Coronary artery (tissue), 2 donors: ENCODE measurements around the gene KCNAB2.

Source experiments
- DNase-seq: peaks from one replicate; pipeline ENCODE4 v3.0.0-alpha.2; 2017; ENCODE audit warnings: low spot score
- H3K27ac ChIP-seq, 2 donors: fragments of 200-600 bp; sonication (generic); one replicate each; pipeline ENCODE4 v1.5.1; 2016 to 2019
- H3K4me3 ChIP-seq: fragments of 200-600 bp; sonication (generic); 2 replicates; pipeline ENCODE4 v1.5.1; 2016; ENCODE audit warnings: mild to moderate bottlenecking, moderate library complexity
- TF ChIP-seq, protein P1 (sequence below): fragments of 200-600 bp; sonication (generic); IDR thresholded peaks from one replicate; pipeline ENCODE4 v1.5.1; 2019; ENCODE audit warnings: antibody characterized with exemption

Gene KCNAB2

GRCh38 chr1:6133146-6133895, 87.6 kb downstream of the KCNAB2 start:
- Histone ChIP-seq H3K4me3 (no peak overlapping the region), H3K27ac (no peak overlapping the region)
- DNase-seq: no peak
- TF ChIP-seq, protein P1, sequence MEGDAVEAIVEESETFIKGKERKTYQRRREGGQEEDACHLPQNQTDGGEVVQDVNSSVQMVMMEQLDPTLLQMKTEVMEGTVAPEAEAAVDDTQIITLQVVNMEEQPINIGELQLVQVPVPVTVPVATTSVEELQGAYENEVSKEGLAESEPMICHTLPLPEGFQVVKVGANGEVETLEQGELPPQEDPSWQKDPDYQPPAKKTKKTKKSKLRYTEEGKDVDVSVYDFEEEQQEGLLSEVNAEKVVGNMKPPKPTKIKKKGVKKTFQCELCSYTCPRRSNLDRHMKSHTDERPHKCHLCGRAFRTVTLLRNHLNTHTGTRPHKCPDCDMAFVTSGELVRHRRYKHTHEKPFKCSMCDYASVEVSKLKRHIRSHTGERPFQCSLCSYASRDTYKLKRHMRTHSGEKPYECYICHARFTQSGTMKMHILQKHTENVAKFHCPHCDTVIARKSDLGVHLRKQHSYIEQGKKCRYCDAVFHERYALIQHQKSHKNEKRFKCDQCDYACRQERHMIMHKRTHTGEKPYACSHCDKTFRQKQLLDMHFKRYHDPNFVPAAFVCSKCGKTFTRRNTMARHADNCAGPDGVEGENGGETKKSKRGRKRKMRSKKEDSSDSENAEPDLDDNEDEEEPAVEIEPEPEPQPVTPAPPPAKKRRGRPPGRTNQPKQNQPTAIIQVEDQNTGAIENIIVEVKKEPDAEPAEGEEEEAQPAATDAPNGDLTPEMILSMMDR: no peak

DNA sequence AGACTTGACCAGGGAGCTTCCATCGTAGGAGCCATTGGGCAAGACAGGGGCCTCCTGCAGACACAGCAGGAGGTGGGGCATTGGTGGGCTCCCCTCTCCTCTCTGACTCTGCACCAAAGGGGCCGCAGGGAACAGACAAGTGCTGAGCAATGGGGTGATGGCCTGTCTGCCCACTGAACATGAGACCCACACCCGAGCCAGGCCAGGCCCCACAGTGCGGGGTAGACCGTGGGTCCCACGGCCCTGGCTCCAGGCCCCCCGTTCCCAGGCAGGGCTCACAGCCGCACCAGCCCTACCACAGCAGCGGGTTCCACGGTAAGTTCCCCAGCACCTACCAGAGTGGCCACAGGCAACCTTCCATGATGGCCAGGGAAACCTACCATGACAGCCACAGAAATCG, 88.5 kb downstream of the KCNAB2 start:
- no peak overlapping the region for H3K27ac ChIP-seq
- DNase-seq: no peak
- no peak overlapping the region for H3K4me3 ChIP-seq
- TF ChIP-seq, protein P1: no peak

GRCh38 chr1:6134741-6135510, 89.2 kb downstream of the KCNAB2 start:
- DNase-seq: no peak
- no peak overlapping the region for H3K27ac ChIP-seq
- no peak overlapping the region for H3K4me3 ChIP-seq
- TF ChIP-seq, protein P1: no peak

DNA sequence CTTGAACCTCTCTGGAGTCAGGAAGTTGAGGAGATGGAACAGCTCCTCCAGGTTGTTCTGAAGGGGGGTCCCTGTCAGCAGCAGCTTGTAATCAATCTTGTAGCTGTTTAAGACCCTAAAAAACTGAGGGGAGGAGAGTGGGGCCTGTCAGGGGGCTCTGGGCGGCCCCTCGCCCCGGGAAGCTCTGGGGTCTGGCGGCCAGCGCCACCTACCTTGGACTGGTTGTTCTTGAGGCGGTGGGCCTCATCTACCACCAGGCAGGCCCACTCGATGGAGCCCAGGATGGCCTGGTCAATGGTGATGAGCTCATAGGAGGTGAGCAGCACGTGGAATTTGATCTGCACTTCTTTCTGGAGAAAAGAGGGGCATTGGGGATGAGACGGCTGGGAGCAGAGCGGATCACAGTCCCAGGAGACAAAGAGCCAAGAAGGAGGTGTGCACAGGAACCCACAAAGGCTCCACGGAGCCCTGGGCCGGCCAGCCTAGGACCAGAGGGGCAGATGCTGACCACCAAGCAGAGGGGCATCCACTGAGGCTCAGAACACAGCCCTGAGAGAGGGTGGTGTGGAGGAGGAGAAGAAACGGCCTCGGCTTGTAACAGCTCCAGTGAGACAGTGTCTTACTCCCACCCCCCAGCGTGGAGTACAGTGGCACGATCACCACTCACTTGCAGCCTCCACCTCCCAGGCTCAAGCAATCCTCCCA, 91.0 kb downstream of the KCNAB2 start:
- Histone ChIP-seq H3K4me3 (no peak overlapping the region), H3K27ac (no peak overlapping the region)
- no peak for DNase-seq
- TF ChIP-seq, protein P1: no peak

GRCh38 chr1:6137758-6138157, 92.1 kb downstream of the KCNAB2 start:
- TF ChIP-seq, protein P1: no peak
- Histone ChIP-seq H3K4me3 (no peak overlapping the region), H3K27ac (no peak overlapping the region)
- DNase-seq: no peak

DNA sequence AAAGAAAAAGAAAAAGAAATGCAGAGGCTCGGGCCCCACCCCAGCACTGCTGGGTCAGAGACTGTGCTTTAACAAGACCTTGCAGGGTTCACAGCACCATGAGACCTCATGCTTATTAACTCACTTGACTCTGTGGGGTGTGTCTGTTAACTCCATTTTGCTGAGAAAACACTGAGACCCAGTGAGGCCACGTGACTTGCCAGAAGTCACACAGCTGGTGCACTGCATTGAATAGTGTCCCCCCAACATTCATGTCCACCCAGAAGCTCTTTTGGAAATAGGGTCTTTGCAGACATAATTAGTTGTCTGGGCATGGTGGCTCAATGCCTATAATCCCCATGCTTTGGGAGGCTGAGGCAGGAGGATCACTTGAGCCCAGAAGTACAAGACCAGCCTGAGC, 94.7 kb downstream of the KCNAB2 start:
- no peak overlapping the region for H3K4me3 ChIP-seq
- TF ChIP-seq, protein P1: no peak
- H3K27ac ChIP-seq: no peak overlapping the region
- DNase-seq: no peak
